Measurements from ENCODE around the gene TRIM47.

TRIM47 gene

GRCh38 chr17:75832164-75832651, 46.2 kb downstream of the TRIM47 start:
- DNase-seq (ENCODE audit: low read depth) = peak; percentile 79

- no peak for DNase-seq (ENCODE audit: low read depth)
Measured at GRCh38 chr17:75831032-75831571, 47.3 kb downstream of the TRIM47 start.

GRCh38 chr17:75830164-75831031, 48.0 kb downstream of the TRIM47 start:
- DNase-seq (ENCODE audit: low read depth) = no peak

- DNase-seq (ENCODE audit: low read depth) = no peak
Measured at GRCh38 chr17:75829747-75830146, 48.6 kb downstream of the TRIM47 start.

- DNase-seq (ENCODE audit: low read depth) = no peak
Measured at GRCh38 chr17:75828741-75829140, 49.6 kb downstream of the TRIM47 start.

GRCh38 chr17:75828076-75828400, 50.3 kb downstream of the TRIM47 start:
- no peak for DNase-seq (ENCODE audit: low read depth)

GRCh38 chr17:75827308-75828075, 50.9 kb downstream of the TRIM47 start:
- DNase-seq (ENCODE audit: low read depth) = no peak

GRCh38 chr17:75826561-75827307, 51.6 kb downstream of the TRIM47 start:
- no peak for DNase-seq (ENCODE audit: low read depth)

GRCh38 chr17:75825748-75826370, 52.5 kb downstream of the TRIM47 start:
- no peak for DNase-seq (ENCODE audit: low read depth)

- no peak for DNase-seq (ENCODE audit: low read depth)
Measured at GRCh38 chr17:75825149-75825552, 53.2 kb downstream of the TRIM47 start.

- no peak for DNase-seq (ENCODE audit: low read depth)
Measured at GRCh38 chr17:75824666-75825065, 53.7 kb downstream of the TRIM47 start.

Data from non-pigmented ciliary epithelial cell (primary cell).